ENCODE measurements around the gene SMIM9.

Gene SMIM9

GRCh38 chrX:154780968-154781367 is 53.5 kb downstream of the SMIM9 start:
- no peak for DNase-seq (ENCODE audit: low read depth in 3 of 3)

DNA sequence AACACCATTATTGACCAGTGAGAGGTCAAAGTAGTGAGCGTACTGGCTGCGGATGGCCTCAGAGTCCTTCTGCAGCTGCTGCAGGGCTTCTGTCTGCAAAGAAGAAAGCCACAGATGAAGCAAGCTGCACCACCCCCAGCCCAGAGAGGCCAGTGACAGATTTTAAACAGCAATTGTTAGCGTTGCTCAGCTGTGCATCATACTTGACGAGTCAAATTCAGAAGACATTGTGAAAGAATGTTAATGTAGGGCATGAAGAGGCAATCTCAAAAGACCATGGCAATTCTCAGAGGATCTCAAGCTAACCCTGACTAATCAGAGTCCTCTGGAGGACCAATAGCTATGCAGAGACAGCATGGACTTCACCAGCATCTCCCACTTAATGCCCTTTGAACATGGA is 55.2 kb downstream of the SMIM9 start:
- DNase-seq (ENCODE audit: low read depth in 3 of 3): no peak

DNA sequence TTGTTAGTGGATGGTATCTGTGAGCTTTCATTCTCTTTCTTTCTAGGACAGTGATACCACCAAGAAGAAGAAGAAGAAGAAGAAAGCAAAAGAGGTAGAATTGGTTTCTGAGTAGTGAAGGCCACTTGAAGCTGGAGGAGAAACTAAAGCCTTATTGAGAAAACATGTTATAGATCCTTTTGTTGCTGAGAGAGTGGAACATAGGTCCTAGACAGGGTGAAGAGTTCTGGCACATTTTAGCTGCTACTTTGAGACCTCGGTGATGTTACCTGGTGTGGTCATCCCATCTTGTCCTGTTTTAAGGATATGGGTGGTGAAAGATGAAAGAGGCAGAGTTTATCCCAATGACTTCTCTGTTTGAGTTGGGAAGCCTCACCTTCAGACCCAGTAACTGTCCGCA is 57.7 kb downstream of the SMIM9 start:
- no peak for DNase-seq (ENCODE audit: low read depth in 3 of 3)

DNA sequence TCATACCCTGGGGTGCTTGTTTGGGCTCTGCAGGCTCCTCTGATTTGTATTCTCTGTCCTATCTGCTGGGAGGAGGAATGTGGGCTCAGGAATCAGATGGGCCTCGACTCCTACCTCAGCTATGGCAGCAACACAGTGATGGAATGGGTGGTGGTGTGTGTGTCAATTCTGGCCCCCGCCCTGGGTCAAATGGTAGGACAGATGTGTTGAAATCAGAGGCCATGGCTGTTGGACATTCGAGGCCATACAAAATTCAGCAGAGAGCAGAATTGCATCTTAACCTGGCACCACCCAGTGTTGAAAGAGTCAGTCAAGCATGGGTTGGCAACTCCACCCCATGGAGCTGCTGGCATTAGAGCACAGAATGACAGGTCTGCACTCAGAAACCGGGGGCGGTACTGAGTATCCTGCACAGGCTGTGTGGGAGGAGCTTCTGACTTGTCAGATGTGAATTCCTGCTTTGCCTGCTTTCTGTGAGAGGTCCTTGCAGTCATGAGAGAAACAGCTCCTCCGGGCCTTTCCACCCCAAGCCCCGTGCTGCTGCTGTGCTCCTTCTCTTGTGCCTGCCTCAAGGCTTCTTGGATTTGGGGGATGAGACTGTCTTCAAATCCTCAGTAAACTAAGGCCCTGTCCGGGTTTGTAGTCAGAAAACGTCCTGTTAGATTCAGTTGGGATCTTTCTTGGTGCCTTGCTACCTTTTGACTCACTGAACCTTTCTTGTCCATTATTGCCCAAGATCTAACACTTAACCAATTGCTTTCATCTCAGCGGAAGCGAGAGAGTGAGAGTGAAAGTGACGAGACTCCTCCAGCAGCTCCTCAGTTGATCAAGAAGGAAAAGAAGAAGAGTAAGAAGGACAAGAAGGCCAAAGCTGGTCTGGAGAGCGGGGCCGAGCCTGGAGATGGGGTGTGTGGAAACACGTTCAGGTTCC is 58.8 kb downstream of the SMIM9 start:
- DNase-seq (ENCODE audit: low read depth in 3 of 3): peak in 1 of 3 donors; percentile 24

GRCh38 chrX:154774622-154775021 is 59.8 kb downstream of the SMIM9 start:
- no peak for DNase-seq (ENCODE audit: low read depth in 3 of 3)
